ENCODE measurements around the gene PURA.

PURA gene

DNA sequence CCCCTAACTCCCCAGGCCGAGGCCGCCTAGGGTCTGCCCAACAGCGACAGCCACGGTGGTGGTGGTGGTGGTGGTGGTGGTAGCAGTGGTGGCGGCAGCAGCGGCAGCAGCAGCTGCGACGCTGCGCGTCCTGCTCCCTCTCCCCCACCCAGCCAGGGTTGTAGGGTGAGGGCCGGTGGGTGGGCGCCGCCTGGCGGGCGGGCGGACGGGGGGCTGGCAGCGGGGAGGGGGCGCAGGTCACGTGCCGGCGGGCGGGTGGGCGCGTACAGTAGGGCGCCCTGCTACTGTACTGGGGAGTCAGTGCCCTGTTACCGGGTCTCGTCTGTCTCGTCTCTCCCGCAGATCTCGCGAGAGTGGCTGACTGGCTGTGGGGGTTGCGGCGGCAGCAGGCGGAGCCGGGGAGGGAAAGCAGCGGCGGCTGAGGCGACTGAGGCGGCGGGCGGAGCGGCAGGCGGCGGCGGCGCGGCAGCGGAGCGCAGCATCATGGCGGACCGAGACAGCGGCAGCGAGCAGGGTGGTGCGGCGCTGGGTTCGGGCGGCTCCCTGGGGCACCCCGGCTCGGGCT, at the start of gene PURA:
Gene PURA, plus strand, starts transcription at position 411 of the 565 bp plus-strand sequence. Its CDS starts 73 bp downstream, at position 484.
- peak; percentile 90 for DNase-seq (ENCODE audit: low read depth)

DNA sequence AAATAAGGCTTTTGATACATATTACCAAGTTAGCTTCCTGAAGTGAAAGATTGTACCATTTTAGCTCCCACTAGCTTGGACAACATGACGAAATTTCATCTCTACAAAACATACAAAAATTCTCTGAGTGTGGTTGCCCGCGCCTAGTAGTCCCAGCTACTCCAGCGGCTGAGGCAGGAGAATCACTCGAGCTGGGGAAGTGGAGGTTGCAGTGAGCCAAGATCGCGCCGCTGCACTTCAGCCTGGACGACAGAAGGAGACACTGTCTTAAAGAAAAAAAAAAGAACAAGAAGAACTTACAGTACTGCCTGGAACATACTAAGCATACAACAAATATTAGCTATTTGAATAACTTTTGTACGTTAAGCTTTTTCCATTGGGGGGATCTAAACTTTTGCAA, 41.1 kb upstream of the PURA start:
- no peak for DNase-seq (ENCODE audit: low read depth)

DNA sequence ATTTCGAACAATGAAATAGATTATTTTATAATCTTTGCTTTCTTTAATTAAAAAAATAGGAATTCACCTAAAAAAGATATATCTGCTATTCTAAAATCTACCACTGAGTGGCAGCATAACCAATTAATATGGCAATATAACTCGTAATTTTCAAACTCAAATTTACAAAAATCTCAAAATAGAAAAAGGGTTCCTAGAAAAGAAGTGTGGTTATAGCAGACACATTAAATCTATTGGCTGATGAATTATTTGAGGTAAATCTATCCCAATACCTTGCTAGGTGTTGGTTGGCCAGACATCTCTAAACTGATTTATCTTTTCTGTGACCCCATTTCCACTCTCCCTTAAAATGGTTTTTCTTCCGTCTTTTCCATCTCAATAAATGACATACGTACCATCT, 40.6 kb upstream of the PURA start:
- peak; percentile 3 for DNase-seq (ENCODE audit: low read depth)

GRCh38 chr5:140075371-140075770, 38.5 kb upstream of the PURA start:
- peak; percentile 8 for DNase-seq (ENCODE audit: low read depth)

DNA sequence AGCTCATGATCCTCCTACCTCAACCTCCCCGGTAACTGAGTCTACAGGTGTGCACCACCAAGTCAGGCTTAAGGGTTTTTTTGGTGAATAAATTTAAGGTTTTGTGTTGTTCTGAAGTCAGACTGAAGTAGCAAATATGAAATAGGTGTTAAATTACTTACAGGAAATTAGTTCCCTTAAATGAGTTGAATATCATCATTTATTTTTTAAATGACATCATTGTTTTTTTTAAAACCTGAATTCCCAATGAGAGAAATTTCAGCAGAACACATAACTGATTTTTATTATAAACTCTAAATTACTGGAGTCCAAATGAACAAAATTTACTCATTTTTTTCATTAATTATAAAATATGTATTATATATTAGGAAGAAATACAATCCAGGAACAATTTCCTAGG, 37.8 kb upstream of the PURA start:
- no peak for DNase-seq (ENCODE audit: low read depth)

DNA sequence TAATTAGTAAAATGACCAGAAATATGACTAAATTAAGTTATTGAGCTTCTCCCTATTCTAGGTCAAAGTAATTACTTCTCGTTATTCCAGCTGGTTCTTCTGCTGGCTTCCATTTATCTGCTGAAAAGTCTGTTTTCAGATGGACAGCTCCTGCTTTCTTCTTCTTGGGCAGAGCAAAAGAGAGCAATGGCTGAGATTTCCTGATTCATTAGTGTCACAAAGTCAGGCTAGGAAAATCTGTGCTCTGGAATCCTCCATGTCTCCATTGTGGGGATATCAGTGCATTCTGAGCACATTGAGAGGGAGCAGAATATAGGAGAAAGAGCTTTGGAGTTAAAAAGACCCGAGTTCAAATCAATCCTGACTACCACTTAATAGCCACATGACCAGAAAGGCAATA, 37.1 kb upstream of the PURA start:
- DNase-seq (ENCODE audit: low read depth), result no peak

- DNase-seq (ENCODE audit: low read depth), result no peak
These were observed 30.8 kb upstream of the PURA start for GRCh38 chr5:140083120-140083519.

DNA sequence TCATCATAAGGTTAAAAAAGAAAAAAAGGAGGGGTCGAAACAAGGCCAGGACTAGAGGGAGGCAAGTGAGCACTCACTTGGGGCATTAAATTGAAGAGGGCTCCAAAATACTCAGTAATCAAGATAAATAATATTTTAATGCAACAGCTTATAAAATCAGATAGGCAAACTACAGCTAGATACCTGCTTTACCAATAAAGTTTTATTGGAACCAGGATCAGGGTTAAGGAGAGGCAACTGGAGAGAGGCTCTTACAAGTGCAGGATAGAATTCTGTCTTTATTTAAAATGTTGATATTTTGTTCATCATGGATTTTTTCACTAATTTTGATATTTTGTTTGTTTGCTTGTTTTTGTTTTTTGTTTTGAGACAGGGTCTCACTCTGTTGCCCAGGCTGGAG, 30.3 kb upstream of the PURA start:
- no peak for DNase-seq (ENCODE audit: low read depth)

GRCh38 chr5:140084541-140084940, 29.4 kb upstream of the PURA start:
- DNase-seq (ENCODE audit: low read depth), result no peak

DNA sequence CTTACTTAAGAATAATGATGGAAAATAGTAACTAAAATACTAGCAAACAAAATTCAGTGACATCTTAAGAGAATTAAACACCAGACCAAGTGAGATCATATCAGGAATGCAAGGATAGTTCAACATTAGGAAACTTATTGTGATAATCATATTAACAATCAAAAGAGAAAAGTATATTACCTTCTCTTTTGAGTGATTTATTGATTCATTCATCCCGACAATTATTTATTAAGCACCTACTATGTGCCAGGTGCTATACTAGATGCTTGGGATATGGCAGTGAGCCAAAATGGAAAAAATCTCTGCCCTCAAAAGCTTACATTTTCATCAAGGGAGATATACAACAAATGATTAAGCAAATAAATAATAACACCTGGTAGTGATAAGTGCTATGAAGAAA, 23.7 kb upstream of the PURA start:
- DNase-seq (ENCODE audit: low read depth), result no peak

- no peak for DNase-seq (ENCODE audit: low read depth)
These were observed 20.7 kb upstream of the PURA start for GRCh38 chr5:140093179-140093578.

DNA sequence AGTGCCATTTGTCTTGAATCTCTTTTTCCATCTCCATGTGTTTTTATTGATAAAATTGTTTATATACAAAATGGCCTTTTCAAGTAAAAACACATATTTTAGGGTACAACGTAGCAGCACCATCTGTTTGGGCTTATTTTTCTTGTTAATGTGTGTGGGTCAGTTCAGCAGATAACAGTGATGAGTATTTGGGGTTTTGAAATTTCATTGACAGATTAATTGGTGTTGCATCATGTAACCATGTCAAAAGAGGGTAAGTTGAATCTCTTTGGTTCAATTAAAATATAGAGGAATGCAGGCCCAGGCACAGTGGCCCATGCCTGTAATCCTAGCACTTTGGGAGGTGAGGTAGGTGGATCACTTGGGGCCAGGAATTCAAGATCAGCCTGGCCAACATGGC, 20.0 kb upstream of the PURA start:
- no peak for DNase-seq (ENCODE audit: low read depth)

GRCh38 chr5:140094889-140095288, 19.0 kb upstream of the PURA start:
- DNase-seq (ENCODE audit: low read depth), result no peak

- no peak for DNase-seq (ENCODE audit: low read depth)
These were observed 12.7 kb upstream of the PURA start for GRCh38 chr5:140101179-140101578.

GRCh38 chr5:140103154-140103553, 10.8 kb upstream of the PURA start:
- no peak for DNase-seq (ENCODE audit: low read depth)

- no peak for DNase-seq (ENCODE audit: low read depth)
These were observed 9.8 kb upstream of the PURA start for GRCh38 chr5:140104100-140104499.

GRCh38 chr5:140106101-140106500, 7.8 kb upstream of the PURA start:
- no peak for DNase-seq (ENCODE audit: low read depth)

- no peak for DNase-seq (ENCODE audit: low read depth)
These were observed 7.1 kb upstream of the PURA start for GRCh38 chr5:140106805-140107311.

DNA sequence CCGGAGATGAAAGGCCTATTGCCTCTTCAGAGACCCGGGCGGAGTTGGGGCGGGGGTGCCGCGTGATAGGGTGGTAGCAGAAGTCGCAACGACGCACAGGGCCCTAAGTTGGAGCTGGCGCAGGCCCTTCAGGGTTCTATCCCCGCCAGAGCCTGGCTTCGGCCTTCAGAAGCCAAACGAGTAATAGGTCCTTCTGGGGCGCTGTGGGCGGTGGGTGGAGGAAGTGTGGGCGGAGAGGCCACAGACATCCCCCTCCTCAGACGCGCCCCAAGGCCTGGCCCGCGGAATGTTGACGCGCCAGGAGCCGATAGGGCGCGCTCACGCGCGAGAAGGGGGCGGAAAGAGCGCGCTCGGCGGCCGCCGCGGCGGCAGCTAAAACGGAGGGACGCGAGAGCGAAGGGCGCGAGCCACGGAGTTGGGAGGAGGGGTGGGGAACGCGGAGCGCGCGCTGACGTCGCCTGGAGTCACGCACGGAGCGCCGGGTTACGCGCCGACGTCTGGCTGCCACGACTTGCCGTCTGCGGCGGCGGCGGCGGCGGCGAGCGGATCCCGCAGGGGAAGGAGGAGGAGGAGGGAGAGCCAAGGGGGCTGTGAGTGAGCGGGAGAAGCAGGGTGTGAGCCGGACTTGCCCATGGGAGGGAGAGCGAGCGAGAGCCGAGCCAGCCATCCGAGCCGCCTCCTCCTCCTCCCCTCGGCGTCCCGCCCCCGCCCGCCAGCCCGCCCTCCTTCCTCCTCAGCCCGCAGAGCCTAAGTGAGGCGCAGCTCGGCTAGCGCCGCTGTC, 6.4 kb upstream of the PURA start:
- peak; percentile 87 for DNase-seq (ENCODE audit: low read depth)

DNA sequence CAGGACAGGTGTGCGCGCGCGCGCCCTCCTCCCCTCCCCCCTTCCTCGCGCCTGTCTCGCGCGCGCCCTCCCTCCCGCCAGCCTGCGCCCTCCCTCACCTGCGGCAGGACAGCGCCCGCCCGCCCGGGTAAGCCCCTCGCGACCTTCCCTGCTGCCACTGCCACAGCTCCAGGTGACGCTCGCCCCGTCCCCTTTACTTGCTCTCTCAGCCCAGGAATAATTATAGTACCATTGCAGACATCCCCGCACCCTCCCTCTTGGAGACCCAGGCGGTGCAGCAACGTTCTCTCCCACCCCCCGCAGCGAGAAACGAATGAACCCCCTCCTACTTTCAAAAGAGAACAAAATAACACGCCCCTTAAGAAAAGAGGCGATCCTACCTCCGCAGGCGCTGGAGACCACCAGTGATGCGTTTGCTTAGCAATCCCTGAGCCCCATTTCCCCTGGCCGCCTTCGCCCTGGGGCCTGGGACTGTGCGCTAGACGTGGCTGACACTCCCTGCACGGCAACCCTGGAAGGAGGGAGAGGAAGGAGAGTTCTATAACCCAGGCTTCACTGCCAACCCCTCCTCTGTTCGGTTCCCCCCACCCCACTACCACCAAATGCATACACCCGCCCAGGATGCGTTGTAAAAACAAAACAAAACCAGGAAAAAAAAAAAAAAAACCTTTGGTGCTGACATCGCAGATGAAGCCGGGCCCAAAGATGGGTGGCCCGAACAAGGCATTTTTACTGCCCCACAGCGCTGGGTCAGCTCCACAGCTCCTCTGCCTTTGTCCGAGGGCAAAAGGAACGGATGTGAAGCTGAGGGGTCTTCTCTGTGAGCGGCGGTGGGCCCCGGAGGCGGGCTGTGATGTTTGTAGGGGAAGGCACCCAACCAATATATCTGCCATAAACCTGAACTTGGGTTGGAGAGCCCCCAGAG, 5.6 kb upstream of the PURA start:
- no peak for DNase-seq (ENCODE audit: low read depth)

- DNase-seq (ENCODE audit: low read depth), result no peak
These were observed 4.7 kb upstream of the PURA start for GRCh38 chr5:140109018-140109758.

Measured in stromal cell of bone marrow (primary cell).